Gastrocnemius medialis (tissue), 4 donors: Measurements from ENCODE around the gene KIF1B. TPM values are rescaled to one million over a fixed set of nuclear protein-coding genes. Genes with fewer than 3 reads are reported as not detected.

ENCODE experiments used
- ATAC-seq, 2 donors: fragments of 150-250 bp; one replicate each; pipeline ENCODE4 v1.9.1; 2016
- DNase-seq, 2 donors: peaks; one replicate each; pipeline ENCODE4 v3.0.0-alpha.2; 2019
- H3K27ac ChIP-seq, 4 donors: fragments of 200-600 bp; sonication (generic); 1 replicate in 1 of 4; 2 replicates in 3 of 4; pipeline ENCODE4 v1.5.1; 2016 to 2018; ENCODE audit warnings: mild to moderate bottlenecking in 2 of 4, moderate library complexity in 1 of 4
- H3K27me3 ChIP-seq, 3 donors: fragments of 200-600 bp; sonication (generic) in 2 of 3; 1 replicate in 1 of 3; 2 replicates in 2 of 3; pipeline versions ENCODE4 v1.5.1 to v1.6.0; 2016 to 2019; ENCODE audit warnings: mild to moderate bottlenecking in 1 of 3, moderate library complexity in 1 of 3
- H3K36me3 ChIP-seq, 2 donors: fragments of 200-600 bp; sonication (generic) in 1 of 2; one replicate each; pipeline ENCODE4 v1.5.1; 2017 to 2018
- H3K4me1 ChIP-seq, 2 donors: fragments of 200-600 bp; sonication (generic) in 1 of 2; one replicate each; pipeline ENCODE4 v1.5.1; 2016 to 2017; ENCODE audit warnings: mild to moderate bottlenecking in 2 of 2
- H3K4me3 ChIP-seq, 4 donors: fragments of 200-600 bp; sonication (generic) in 3 of 4; 1 replicate in 1 of 4; 2 replicates in 3 of 4; pipeline ENCODE4 v1.5.1; 2016 to 2019; ENCODE audit warnings: mild to moderate bottlenecking in 2 of 4
- H3K9me3 ChIP-seq, 3 donors: fragments of 200-600 bp; sonication (generic) in 2 of 3; 1 replicate in 1 of 3; 2 replicates in 2 of 3; pipeline ENCODE4 v1.5.1; 2016 to 2019
- POLR2A ChIP-seq, 2 donors: fragments of 450-650 bp; IDR thresholded peaks; one replicate each; pipeline ENCODE4 v1.6.1; 2017; ENCODE audit warnings: antibody characterized with exemption in 2 of 2, mild to moderate bottlenecking in 2 of 2, moderate library complexity in 2 of 2
- in situ Hi-C, 4 donors: fragments of 200-750 bp; cut with MboI; loops; one replicate each; pipeline versions ENCODE4 v1.15.0 to v1.8.0; 2017; ENCODE audit warnings: low sequenced_read_pairs in 4 of 4
- intact Hi-C: fragments of 100-400 bp; cut with DNase I; formaldehyde crosslinking; loops from one replicate; pipeline ENCODE4 v1.15.1; 2023; ENCODE audit warnings: low total_unique reads
- total RNA-seq, 4 donors: library from RNA; depleted of rRNA; stranded (reverse); fragments of >200 nt; gene quantifications; one replicate each; pipeline versions ENCODE4 v1.1.0 to v1.2.3, GENCODE V29; 2016
- TF ChIP-seq, protein P1 (sequence below), 5 experiments: fragments of 450-650 bp in 3 of 5; fragments of 200-600 bp in 2 of 5; sonication (generic) in 2 of 5; IDR thresholded peaks in 4 of 5; conservative IDR thresholded peaks in 1 of 5; 1 replicate in 4 of 5; 2 replicates in 1 of 5; pipeline ENCODE4 v1.5.1; 2016 to 2019; ENCODE audit warnings: antibody characterized with exemption in 5 of 5, mild to moderate bottlenecking in 3 of 5, moderate library complexity in 3 of 5

The KIF1B gene
- total RNA-seq, 4 donors from 2014 or later = 203 to 445 (median 306) TPM

DNA sequence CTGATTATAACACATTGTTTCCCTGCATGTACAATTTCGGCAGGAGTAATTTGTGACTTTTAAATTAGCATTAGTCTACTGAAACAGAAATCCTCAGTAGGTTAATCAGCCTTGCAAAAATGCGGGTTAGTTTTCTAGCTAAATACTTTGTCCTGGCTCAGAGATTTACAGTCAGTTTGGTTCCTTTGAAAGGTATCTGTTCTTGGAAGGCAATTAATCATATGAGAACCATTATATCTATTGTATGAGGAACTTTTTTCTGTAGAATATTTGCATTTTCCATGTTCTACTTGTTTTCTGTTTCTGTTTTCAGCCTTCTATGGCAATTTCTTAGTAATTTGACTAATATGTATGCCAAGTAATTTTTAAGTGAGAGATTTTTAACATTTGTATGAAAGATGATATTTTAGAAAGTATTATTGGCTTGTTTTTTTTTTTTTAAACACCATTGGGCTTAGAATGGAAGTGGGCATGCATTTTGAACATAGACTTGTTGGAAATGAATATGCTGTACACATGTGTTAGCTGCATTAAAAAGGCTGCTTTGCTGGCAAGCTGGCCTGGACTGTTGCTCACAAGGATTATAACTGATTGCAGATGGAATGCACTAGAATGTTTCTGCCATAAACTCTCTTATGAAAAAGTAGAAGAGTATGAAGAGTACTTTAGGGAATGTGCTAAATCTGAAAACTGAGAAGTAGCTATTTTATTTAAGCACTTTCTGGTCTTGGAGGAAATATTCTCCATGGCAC, 26.2 kb downstream of the KIF1B start:
- DNase-seq (no peak), ATAC-seq (no peak)
- in situ Hi-C loops = no loop called here
- TF ChIP-seq POLR2A (IDR thresholded peaks at IDR 0.05) = no peak
- TF ChIP-seq, protein P1, sequence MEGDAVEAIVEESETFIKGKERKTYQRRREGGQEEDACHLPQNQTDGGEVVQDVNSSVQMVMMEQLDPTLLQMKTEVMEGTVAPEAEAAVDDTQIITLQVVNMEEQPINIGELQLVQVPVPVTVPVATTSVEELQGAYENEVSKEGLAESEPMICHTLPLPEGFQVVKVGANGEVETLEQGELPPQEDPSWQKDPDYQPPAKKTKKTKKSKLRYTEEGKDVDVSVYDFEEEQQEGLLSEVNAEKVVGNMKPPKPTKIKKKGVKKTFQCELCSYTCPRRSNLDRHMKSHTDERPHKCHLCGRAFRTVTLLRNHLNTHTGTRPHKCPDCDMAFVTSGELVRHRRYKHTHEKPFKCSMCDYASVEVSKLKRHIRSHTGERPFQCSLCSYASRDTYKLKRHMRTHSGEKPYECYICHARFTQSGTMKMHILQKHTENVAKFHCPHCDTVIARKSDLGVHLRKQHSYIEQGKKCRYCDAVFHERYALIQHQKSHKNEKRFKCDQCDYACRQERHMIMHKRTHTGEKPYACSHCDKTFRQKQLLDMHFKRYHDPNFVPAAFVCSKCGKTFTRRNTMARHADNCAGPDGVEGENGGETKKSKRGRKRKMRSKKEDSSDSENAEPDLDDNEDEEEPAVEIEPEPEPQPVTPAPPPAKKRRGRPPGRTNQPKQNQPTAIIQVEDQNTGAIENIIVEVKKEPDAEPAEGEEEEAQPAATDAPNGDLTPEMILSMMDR (IDR thresholded peaks at IDR 0.05 in 4 of 5, conservative IDR thresholded peaks at IDR 0.05 in 1 of 5) = no peak
- H3K4me1 ChIP-seq = peaks cover 39 to 42% of the 10 kb centered on the region in 2 donors
- no peak overlapping the region for H3K4me3 ChIP-seq
- intact Hi-C loops = no loop called here
- no peaks in the 10 kb centered on the region for H3K27me3 ChIP-seq
- no peaks in the 10 kb centered on the region for H3K9me3 ChIP-seq
- H3K36me3 ChIP-seq = peaks cover 0 to 18% of the 10 kb centered on the region in 2 donors
- peak overlapping the region; percentile 28 to 99 (median 36) for H3K27ac ChIP-seq

DNA sequence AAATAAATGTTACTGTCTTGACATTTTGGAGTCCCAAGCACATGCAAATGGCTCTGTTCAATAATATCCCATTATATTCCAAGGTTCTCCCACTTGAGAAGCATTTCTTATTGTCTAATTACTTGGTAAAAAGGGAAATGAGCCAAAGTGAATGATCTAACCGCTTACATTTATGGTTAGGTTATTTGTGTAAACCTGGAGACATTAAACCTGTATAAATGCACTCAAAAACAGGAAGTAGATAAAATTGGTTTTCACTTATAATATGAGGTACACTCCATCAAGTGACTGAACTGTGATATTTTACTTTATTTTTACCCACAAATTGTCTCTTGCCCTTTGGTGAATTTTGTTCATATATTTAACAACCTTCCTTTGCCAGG, 26.8 kb downstream of the KIF1B start:
- no peaks in the 10 kb centered on the region for H3K9me3 ChIP-seq
- H3K27ac ChIP-seq = peak overlapping the region; percentile 28 to 99 (median 36)
- H3K36me3 ChIP-seq = peaks cover 0 to 18% of the 10 kb centered on the region in 2 donors
- intact Hi-C loops (no loop called here), in situ Hi-C loops (no loop called here)
- peaks cover 40 to 42% of the 10 kb centered on the region in 2 donors for H3K4me1 ChIP-seq
- no peaks in the 10 kb centered on the region for H3K27me3 ChIP-seq
- H3K4me3 ChIP-seq = no peak overlapping the region
- no peak for TF ChIP-seq POLR2A (IDR thresholded peaks at IDR 0.05)
- TF ChIP-seq, protein P1 (IDR thresholded peaks at IDR 0.05 in 4 of 5, conservative IDR thresholded peaks at IDR 0.05 in 1 of 5) = no peak
- DNase-seq (no peak), ATAC-seq (no peak)

DNA sequence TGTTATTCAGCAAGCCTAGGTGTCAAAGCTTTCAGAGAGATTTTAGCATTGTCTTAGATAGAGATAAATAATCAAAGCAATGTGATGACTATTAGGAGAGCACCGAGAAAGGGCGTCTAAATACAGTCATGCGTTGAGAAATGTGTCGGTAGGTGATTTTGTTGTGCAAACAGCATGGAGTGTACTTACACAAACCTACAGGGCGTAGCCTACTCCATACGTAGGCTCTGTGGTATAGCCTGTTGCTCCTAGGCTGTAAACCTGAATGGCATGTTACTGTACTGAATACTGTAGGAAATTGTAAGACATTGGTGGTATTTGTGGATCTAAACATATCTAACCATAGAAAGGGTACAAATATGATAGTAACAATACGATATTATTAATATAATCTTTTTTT, 31.8 kb downstream of the KIF1B start:
- peak overlapping the region; percentile 4 to 93 (median 90) for H3K27ac ChIP-seq
- no peak overlapping the region for H3K4me3 ChIP-seq
- H3K27me3 ChIP-seq = no peaks in the 10 kb centered on the region
- H3K36me3 ChIP-seq = no peaks in the 10 kb centered on the region
- intact Hi-C loops = no loop called here
- H3K9me3 ChIP-seq = no peaks in the 10 kb centered on the region
- H3K4me1 ChIP-seq = peaks cover 58 to 60% of the 10 kb centered on the region in 2 donors
- in situ Hi-C loops = no loop called here
- ATAC-seq (no peak), DNase-seq (no peak)
- TF ChIP-seq POLR2A (IDR thresholded peaks at IDR 0.05) = no peak
- TF ChIP-seq, protein P1 (IDR thresholded peaks at IDR 0.05 in 4 of 5, conservative IDR thresholded peaks at IDR 0.05 in 1 of 5) = no peak

DNA sequence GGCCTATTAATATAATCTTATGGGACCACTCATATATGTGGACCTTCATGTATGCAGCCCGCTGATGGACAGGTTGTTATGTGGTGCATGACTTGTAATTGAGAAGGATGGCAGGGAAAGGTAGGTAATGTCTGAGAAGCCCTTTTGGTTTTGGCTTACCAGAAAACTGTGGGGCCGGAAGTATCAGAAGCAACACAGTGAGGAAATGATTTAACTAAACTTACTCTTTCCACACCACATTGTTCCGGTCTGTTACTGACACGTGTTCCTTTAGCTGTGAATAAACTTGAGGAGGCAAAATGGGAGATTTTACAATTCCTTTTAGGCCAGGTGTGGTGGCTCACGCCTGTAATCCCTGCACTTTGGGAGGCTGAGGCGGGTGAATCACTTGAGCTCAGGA, 32.4 kb downstream of the KIF1B start:
- Histone ChIP-seq H3K36me3 (no peaks in the 10 kb centered on the region), H3K4me3 (no peak overlapping the region), H3K4me1 (peaks cover 54 to 62% of the 10 kb centered on the region in 2 donors), H3K9me3 (no peaks in the 10 kb centered on the region), H3K27me3 (no peaks in the 10 kb centered on the region), H3K27ac (peak overlapping the region; percentile 47 to 93 (median 90))
- intact Hi-C loops (no loop called here), in situ Hi-C loops (no loop called here)
- DNase-seq (no peak), ATAC-seq (no peak)
- TF ChIP-seq, protein P1 (IDR thresholded peaks at IDR 0.05 in 4 of 5, conservative IDR thresholded peaks at IDR 0.05 in 1 of 5) = no peak
- no peak for TF ChIP-seq POLR2A (IDR thresholded peaks at IDR 0.05)
